Hematopoietic multipotent progenitor cell treated with erythropoietin and hydrocortisone succinate and interleukin-3 and kit ligand, for 15 days (in vitro differentiated cells): Measurements from ENCODE around the gene TBX1.

Experiments
- DNase-seq: peaks from one replicate; pipeline ENCODE4 v3.0.0-alpha.2; 2015; ENCODE audit warnings: low spot score

Gene TBX1

DNA sequence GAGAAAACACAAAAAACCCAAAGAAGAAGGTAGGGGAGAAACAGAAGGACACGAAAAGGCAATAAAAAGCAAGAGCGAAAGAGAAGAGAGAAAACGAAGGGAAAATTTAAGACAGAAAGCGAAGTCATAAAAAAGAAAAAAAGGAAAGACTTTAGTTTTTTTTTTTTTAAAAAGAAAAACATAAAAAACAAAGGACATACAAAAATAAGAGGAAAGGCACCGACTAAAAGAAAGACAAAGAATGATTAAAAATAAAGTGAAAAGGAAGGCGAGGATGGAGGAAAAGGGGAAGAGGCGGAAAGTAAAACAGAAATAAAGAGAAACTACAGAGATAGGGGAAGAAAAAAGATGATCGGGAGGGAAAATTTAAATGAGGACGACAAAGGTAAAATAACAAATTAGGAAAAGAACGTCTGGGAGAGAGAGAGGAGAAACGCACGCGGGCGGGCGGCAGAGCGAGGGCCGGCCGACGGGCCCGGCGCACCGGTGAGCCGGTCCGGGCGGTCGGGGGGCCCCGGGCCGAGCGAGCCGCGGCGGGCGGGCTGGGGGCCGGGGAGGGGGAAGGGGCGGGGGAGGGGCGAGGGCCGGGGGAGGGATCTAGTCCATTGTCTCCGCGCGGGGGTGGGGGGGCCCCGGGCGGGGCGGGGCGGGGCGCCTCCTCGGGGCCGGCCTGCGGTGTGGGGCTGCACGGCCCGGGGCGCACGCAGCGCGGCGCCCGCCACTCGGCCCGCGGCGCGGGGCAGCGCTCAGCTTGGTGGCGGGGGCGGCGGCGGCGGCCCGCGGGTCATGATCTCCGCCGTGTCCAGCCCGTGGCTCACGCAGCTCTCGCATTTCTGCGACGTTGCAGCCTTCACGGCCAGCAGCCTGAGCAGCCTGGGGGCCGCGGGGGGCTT is at the start of gene TBX1:
TSS of gene TBX1 (plus strand) at position 721 of the 893 bp plus-strand sequence. CDS start at position 787, 66 bp downstream.
- no peak for DNase-seq

DNA sequence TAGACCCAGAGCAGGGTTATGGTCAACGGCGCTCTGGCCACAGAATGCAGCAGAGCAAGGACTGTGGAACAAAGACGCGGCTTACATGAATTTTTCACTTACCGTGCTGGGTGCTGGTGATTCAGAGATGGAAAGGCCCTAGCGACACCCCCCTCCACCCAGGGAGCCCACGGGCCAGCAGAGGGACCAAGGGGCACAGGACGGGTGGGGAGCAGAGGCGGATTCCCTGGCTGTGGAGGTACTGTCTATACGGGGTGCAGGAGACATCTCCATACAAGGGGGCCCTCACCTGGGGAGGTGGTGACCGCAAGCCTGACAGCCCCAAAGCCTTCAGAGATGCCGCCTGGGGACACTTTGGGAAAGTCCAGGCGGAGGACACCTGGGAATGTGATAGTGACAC is 47.3 kb upstream of the TBX1 start:
- no peak for DNase-seq

DNA sequence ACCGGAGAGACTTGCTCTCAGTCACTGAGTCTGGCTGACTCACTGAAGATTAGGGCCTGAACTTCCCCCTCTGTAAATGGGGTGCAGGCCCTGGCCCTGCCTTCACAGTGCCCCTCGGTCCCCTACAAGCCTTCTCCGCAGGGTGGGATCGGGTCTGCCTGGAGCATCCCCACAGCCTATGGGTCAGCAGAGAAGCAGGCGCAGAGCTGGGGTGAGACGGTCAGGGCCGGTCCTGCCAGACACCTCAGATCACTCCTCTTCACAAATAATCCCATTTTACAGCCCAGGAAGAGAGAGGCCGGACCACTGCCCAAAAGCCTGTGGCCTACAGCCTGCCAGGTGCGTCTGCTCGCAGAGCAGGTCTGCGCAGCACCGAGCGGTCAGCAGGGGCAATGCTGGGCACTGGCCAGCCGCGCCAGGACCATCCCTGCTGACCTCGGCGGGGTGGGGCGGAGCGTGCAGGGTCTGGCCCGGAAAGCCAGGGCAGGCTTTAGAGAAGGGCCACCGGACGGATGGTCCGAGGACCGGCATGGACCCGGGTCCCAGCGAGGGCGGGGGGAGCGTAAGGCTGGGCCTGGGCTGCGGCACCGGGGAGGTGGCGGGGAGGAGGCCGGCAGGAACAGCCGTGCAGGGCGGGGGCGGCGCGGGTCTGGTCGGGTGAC is 46.8 kb upstream of the TBX1 start:
- no peak for DNase-seq

DNA sequence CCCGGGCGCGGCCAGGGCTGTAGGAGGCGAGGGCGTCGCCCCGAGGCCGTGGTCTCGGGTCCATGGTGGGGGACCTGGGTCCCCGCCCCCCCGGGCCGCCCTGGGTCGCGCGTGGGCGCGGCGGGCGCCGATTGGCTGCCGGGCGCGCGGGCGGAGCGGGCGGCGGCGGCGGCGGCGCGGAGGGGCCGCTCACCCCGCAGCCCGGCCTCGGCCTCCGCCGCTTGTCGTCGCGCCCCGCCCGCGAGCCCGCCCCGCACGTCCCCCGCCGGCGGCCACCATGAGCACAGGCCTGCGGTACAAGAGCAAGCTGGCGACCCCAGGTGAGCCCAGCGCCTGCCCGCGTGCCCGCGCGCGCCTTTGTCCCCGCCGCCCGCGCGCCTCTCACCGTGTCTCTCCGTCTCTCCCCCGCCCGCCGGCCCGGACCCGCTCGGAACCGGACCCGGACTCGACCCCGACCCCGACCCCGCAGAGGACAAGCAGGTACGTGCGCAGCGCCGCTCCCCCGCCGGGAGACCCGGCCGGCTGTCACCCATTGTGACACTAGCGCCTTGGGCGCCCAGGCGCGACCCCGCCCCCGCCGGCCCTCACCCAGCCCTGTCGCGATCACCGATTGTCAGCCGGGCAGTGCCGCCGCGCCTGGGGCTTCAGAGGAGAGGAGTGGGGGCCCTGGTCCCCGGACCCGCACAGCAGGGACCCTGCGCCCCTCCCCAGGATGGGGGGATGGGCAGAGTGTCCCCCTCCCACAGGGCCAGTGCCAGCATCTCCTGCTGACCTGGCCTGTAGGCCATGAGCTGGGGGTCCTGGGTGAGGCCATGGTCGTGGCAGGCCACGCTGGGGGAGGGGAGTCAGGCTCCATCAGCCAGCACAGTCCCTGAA is 46.0 kb upstream of the TBX1 start, which contains the start of gene SEPTIN5:
TSS of gene SEPTIN5 (plus strand) at position 192 of the 876 bp plus-strand sequence. CDS start at position 278, 86 bp downstream.
- DNase-seq, result no peak

DNA sequence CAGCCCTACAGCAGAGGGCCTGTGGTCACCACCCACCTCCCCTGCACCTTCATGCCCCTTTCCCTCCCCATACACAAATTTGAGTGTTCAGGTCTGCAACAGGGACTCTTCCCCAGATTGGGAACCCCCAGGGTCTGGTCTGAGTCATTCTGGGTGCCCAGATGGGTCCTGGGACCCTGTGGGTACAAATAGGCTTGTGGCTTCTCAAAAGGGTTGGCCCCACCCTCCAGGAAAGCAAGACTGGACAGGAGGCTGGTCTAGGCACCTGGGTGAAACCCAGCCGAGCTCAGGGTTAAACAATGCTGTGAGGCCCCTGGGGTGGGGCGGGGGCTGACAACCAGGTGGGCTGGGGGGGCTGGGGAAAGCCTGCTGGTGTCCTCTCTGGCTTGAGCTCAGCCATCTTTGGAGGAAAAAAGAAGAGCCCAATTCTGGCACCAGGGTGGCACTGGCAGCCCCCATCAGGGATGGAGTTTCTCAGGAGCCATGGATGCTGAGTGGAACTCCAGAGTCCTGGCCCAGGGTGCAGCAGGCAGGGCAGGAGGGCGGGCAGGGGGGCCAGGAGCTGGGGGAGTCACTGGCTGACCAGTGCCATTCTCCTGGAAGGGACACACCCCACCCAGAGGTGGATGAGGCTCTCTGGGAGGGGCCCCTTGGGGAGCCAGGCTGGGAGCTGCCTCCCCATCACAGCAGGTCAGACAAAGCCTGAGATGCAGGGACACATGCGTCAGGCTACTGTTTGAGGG is 45.2 kb upstream of the TBX1 start:
- no peak for DNase-seq

DNA sequence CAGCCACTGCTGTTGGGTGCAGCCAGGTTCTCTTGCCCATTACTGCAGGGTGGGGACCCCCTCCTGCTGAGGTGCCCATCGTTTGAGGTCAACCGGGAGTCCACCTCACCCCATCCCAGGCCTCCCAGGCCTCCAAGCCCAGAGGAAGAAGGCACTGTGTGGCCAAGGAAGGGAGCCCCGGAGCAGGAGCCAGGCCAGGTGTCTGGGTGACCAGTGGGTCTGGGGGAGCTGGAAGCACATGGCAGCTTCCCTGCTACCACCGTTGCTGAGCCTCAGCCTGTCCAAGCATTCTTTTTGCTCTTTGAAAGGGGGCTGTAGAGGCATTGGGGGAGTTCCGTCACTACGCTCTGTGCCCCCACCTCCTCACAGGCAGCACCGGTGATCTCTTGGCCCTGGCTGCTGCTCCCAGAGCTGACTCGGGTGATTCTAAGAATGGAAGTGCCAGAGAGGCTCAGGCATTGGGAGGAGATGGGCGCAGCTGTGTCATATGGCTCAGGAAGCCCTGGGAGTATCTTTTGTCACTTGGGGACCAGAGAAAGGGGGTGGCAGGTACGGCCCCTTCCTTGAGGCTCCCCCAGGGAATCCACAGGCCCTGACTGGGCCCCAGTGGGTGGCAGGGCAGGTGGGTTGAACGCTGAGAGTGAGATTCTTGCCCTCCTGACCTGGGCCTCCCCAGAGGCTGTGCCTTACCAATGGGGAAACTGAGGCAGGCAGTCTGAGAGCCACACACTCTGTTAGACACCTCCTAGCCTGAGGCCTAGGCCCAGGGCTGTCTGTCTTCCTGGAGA is 44.3 kb upstream of the TBX1 start:
- no peak for DNase-seq

DNA sequence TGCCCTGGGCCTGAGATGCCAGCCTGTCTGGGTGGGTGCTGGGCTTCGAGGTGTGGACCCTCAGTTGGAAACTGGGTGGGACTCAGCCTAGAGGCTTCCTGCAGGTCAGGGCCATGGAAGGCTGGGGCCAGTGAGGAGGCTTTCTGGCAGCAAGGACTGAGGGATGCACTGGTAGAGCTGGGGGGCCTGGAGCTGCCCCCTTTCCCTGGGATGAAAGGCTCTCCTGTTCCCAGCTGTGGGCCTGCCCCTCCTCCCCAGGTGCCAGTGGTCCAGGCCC is 43.8 kb upstream of the TBX1 start:
- no peak for DNase-seq

DNA sequence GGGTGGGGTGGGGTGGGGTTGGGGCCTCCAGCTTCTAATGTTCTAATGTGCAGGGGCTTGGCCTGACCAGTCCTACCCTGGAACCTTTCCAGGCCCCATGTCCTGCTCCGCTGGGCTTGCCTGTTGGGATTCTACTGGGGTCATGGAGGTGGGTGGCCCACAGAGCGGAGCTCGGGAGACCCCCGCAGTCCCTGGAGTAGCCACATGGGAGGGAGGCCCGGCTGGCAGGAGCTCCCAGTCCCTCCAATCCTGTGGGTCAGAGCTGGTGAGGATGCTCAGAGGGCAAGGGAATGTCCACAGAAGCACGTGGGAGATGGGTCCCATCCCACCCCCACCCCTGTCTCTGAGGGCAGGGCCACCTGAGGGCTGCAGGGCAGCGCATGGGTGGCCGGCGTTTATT is 43.4 kb upstream of the TBX1 start:
- DNase-seq, result no peak

DNA sequence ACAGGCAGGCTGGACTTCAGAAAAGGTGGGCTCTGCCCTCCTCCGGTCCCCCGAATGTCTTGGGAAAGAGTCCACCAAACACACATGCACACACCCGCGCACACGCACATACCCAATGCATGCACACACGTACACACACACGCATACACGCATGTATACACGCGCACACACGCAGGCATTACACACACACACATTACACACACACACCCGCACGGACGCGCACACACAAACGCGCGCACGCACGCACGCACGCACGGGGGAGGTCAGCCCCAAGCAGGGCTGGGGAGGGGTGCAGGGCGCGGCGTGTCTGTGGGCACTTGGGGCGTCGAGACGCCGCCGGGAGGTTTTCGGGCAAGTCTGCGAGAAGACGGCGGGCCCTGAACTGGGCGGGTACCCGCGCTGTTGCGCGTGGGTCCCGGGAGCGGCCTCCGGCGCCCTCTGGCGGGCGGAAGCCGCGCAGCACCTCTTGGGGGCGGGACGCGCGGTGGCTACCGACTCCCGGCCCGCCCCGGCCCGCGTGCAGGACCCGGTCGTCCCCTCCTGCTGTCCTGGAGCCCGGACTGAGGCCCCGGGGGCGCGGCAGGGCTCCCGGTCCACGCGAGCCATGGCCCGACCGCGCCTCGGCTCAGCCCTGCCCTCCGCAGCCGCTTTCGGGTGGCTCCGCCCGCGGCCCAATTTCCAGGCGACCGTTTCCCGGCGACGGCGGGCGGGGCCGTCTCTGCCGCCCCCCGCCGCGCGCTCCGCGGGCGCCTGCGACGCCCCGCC is 42.7 kb upstream of the TBX1 start:
- DNase-seq, result peak; percentile 71

DNA sequence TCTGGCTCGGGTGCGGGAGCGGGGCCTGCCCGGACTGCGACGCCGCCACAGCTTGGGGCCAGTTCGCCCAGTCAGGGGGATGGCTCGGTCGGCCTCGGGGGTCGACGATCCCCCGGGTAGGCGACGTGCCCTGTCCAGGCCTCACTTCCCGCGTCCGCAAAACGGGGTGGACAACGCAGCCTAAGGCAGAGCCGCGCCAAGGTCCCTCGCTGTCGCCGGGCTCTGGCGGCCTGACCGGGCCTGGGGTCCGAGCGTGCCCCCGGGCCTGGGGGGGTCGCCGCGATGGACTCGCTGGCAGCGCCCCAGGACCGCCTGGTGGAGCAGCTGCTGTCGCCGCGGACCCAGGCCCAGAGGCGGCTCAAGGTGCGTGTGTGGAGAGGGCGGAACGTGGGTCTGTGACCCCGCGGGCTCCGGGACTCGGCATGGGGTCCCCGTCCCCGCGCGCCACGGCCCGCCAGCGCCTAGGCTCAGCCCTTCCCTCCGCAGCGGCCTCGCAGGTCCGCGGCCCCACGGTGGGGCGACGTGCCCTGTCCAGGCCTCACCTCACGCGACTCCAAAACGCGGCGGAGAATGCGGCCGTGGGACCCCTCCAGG is 42.0 kb upstream of the TBX1 start:
- no peak for DNase-seq

DNA sequence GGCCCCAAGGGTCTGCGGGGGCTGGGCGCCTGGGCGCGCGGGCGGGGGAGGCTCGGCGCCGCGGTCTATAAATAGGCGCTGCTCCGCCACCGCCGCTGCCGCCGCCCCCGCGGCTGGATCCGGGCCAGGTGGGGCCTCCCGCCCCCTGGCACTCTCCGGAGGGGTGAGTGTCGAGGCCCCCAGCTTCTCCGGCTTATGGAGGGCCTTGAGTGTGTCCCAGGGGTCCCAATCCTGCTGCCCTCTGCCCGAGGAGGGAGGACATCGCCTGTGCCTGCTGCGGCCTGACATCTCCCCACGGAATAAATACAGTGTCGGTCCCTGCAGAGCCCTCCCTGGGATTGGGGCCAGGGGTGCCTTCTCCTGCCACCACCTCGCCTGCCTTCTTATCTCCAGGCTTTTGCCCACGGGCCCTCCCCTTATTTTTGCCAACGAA is 41.5 kb upstream of the TBX1 start:
- no peak for DNase-seq

DNA sequence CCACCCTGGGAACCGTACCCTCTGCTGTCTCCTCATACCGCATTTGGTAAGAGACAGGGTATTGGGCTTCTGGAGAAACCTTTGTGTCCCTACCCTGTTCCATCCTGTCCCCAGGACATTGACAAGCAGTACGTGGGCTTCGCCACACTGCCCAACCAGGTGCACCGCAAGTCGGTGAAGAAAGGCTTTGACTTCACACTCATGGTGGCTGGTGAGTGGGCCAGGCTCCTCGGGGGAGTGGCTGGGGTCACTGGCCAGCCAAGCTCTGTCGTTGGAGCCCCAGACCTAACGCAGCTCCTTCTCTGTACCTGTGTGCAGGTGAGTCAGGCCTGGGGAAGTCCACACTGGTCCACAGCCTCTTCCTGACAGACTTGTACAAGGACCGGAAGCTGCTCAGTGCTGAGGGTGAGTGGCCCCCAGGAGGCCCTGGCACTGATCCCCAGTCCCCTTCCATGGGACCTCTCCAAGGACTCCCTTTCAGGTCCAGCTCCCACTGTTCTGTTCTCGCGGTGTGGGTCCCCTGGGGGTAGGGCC is 41.0 kb upstream of the TBX1 start:
- no peak for DNase-seq

DNA sequence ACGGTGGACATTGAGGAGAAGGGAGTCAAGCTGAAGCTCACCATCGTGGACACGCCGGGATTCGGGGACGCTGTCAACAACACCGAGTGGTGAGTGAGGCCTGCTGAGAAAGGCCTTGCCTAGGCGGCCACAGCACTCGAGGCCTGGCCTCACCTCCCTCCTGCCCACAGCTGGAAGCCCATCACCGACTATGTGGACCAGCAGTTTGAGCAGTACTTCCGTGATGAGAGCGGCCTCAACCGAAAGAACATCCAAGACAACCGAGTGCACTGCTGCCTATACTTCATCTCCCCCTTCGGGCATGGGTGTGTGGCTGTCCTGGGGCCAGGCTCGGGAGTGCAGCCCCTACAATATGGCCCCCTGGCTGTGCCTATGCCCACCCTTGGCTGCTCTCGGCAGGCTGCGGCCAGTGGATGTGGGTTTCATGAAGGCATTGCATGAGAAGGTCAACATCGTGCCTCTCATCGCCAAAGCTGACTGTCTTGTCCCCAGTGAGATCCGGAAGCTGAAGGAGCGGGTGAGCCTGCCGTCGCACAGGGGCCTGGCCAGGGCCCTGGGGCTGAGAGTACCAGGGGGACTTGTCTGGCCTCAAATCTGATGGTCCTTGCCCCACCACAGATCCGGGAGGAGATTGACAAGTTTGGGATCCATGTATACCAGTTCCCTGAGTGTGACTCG is 40.3 kb upstream of the TBX1 start:
- no peak for DNase-seq

DNA sequence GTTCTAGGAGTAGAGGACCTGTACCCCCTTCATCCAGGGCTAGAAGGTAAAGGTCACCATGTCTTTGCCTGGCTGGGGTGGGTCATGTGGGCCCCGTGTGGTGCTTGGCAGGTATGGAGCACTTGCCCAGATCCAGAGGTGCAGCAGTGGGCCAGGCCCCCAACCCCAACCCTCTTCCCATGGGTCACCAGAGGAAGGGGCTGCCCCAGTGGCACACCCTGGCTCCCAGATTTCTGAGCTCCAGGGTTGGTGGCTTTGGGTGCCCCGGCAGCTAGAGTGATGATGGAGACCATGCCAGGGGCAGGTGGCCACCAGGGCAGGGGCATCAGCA is 39.6 kb upstream of the TBX1 start:
- no peak for DNase-seq

DNA sequence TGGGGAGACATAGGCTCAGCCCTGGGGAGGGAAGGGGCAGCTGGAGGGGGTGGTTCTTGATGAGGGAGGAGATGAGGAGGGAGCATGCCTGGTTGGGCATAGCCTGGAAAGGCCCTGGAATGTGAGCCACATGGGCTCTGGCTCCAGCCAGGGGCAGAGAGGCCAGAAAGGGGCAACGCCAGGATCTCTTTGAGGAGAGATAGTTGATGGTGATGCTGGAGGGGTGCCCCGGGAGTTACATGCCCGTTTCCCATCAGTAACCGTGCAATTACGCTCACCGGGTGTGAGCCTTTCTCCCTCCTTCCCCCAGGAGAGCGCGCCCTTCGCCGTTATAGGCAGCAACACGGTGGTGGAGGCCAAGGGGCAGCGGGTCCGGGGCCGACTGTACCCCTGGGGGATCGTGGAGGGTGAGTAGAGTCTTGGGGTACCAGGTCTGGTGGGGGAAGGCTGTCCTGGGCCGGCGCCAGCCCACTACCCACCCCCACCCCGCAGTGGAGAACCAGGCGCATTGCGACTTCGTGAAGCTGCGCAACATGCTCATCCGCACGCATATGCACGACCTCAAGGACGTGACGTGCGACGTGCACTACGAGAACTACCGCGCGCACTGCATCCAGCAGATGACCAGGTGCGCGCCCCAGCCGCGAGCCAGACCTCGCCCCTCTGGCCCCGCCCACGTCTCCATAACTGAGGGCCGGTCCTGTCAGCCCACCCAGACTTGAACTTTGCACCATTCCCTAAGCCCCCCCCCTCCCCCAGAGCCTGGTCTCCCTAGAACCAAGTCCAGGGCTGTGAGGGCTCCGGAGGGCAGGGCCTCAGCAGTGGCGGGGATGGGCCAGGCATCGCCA is 39.0 kb upstream of the TBX1 start:
- no peak for DNase-seq

DNA sequence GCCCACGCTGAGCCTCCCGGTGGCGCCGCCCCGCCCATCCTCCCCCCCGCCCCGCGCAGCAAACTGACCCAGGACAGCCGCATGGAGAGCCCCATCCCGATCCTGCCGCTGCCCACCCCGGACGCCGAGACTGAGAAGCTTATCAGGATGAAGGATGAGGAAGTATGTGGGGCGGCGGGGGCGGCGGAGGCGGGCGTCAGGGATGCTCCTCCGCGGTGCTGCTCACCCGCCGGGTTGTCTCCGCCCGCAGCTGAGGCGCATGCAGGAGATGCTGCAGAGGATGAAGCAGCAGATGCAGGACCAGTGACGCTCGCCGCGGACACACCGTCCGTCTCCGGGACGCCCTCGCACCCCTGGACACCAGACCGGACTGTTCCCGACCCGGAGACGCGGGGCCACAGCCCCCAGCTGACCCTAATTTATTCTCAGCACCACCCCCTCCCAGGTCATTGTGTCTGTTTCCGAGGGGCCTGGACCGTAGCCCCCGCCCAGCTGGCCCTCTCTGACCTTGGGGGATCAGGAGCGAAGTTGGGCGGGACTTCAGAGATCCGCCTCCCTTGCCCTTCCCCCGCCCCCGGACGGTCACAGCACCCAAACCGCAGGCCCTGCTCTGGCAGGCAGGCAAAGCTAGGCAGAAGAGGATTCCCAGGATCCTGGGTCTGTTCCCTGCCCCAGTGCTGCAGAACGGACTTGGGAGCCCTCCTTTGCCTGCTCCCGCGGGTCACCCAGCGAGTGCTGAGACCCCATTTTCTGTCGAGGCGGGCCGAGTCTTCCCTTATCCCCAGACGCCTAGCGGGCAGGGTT is 38.2 kb upstream of the TBX1 start:
- no peak for DNase-seq

DNA sequence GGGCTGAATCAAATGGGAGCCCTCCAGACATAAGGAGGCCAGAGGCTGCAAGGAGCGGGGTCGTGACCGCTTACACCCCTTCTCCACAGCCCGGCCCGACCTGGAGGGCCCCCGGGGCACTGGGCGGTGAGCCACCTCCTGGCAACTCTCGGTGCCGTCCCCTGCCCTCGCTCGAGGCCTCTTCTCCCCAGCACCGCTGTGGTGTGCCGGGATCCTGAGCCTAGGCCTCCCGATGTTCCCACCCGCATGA is 37.7 kb upstream of the TBX1 start:
- no peak for DNase-seq
